Posterior cingulate gyrus (tissue), 11 donors: ENCODE measurements around the gene ERC1.

Experiments
- DNase-seq, 10 donors: peaks; one replicate each; pipeline versions ENCODE4 v3.0.0 to v3.0.0-alpha.2; 2020 to 2021; ENCODE audit warnings: mixed read lengths in 3 of 10
- intact Hi-C: fragments of 100-400 bp; cut with DNase I; formaldehyde crosslinking; loops from one replicate; pipeline ENCODE4 v1.15.1; 2023

Gene ERC1

GRCh38 chr12:990661-991349 lies at the start of gene ERC1:
Gene ERC1 (plus strand): TSS chr12:991223. CDS start chr12:1027904, 36,681 bp downstream.
- intact Hi-C loops: loop anchor here (2.0 to 5.0 kb wide), 3 partner anchors 40 to 601 kb away; partner anchors contain the start of gene FBXL14
- peak; percentile 75 to 98 (median 86) for DNase-seq

GRCh38 chr12:943051-943450 lies 48.0 kb upstream of the ERC1 start:
- intact Hi-C loops: no loop called here

GRCh38 chr12:944211-944610 lies 46.8 kb upstream of the ERC1 start:
- intact Hi-C loops: no loop called here

More at GRCh38 chr12:943051-943450, 48.0 kb upstream of the ERC1 start:
- DNase-seq: no peak

GRCh38 chr12:946212-946611 lies 44.8 kb upstream of the ERC1 start:
- intact Hi-C loops: no loop called here
- no peak for DNase-seq

More at GRCh38 chr12:944211-944610, 46.8 kb upstream of the ERC1 start:
- no peak for DNase-seq

GRCh38 chr12:946631-947030 lies 44.4 kb upstream of the ERC1 start:
- DNase-seq: no peak
- intact Hi-C loops: no loop called here

GRCh38 chr12:948238-948637 lies 42.8 kb upstream of the ERC1 start:
- intact Hi-C loops: loop anchor here (2.0 kb wide), 1 partner anchor 133 kb away; no protein-coding TSS in a partner anchor
- no peak for DNase-seq

- intact Hi-C loops: loop anchor here (1.0 to 5.0 kb wide), 5 partner anchors 41 to 380 kb away; partner anchors contain the start of gene ERC1
- DNase-seq: peak; percentile 94 to 99 (median 97)
Observed at GRCh38 chr12:949453-950191, 41.4 kb upstream of the ERC1 start, which contains the start of gene RAD52. Gene RAD52 (minus strand): TSS chr12:949694. CDS start chr12:933058, 16,636 bp downstream.

- intact Hi-C loops: loop anchor here (2.0 to 5.0 kb wide), 2 partner anchors 40 to 141 kb away; partner anchors contain the start of gene ERC1
Observed at GRCh38 chr12:951176-951575, 39.8 kb upstream of the ERC1 start.

GRCh38 chr12:953776-954175 lies 37.2 kb upstream of the ERC1 start:
- no peak for DNase-seq
- intact Hi-C loops: loop anchor here (5.0 kb wide), 1 partner anchor 139 kb away; no protein-coding TSS in a partner anchor

More at GRCh38 chr12:951176-951575, 39.8 kb upstream of the ERC1 start:
- no peak for DNase-seq

GRCh38 chr12:954741-955140 lies 36.3 kb upstream of the ERC1 start:
- intact Hi-C loops: loop anchor here (5.0 kb wide), 1 partner anchor 138 kb away; no protein-coding TSS in a partner anchor
- no peak for DNase-seq

- intact Hi-C loops: no loop called here
- DNase-seq: no peak
Observed at GRCh38 chr12:955939-956338, 35.1 kb upstream of the ERC1 start.

- DNase-seq: no peak
- intact Hi-C loops: no loop called here
Observed at GRCh38 chr12:958588-959123, 32.4 kb upstream of the ERC1 start.

GRCh38 chr12:966724-967123 lies 24.3 kb upstream of the ERC1 start:
- no peak for DNase-seq
- intact Hi-C loops: no loop called here

GRCh38 chr12:967641-968040 lies 23.4 kb upstream of the ERC1 start:
- intact Hi-C loops: no loop called here

GRCh38 chr12:968545-968944 lies 22.5 kb upstream of the ERC1 start:
- intact Hi-C loops: no loop called here
- no peak for DNase-seq

More at GRCh38 chr12:967641-968040, 23.4 kb upstream of the ERC1 start:
- peak in 1 of 10 donors; percentile 42 for DNase-seq

GRCh38 chr12:969821-970220 lies 21.2 kb upstream of the ERC1 start:
- no peak for DNase-seq
- intact Hi-C loops: no loop called here

GRCh38 chr12:971991-972390 lies 19.0 kb upstream of the ERC1 start:
- intact Hi-C loops: no loop called here
- DNase-seq: peak in 1 of 10 donors; percentile 27

- intact Hi-C loops: no loop called here
- DNase-seq: peak in 1 of 10 donors; percentile 3
Observed at GRCh38 chr12:974271-974862, 16.7 kb upstream of the ERC1 start.

GRCh38 chr12:976644-977043 lies 14.4 kb upstream of the ERC1 start:
- DNase-seq: no peak
- intact Hi-C loops: no loop called here

- peak in 1 of 10 donors; percentile 17 for DNase-seq
- intact Hi-C loops: no loop called here
Observed at GRCh38 chr12:977156-977555, 13.9 kb upstream of the ERC1 start.
